Measurements from ENCODE around the gene WDR18.

WDR18 gene

DNA sequence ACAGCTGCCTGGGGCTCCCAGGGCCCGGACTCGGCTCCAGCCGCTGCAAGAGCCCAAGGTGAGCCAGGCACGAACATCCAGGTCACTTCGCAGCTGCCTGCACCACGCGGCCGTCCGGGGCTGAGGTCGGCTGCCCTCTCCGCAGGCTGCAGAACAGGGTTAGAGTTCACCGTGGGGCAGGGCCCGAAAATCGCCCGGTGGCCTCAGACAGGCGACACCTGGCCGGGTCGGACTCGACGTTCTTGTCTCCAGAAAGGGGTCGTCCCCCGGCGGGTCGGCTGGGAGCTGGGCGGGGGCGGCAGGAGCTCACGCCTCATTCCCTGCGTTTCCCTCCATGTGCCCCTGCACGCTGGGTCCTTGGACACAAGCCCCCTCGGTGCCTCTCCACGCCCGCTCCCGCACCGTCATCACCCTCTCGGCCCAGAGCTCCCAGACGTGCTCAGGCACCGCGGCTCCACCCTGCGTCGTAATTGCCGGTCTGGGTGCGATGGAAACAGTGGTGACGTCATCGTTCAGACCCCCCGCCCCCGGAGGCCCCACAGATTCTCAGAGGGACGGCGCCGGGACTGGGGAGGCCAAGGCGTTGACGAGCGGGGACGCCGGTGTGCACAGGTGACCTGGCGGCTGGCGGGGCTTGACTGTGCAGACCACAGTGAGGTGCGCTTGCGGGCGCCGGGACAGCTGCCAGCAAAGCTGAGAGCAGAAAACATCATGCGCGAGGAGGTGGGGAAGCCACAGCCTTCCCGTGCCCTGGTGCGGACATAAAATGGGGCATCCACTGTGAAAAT lies 12.1 kb downstream of the WDR18 start:
- DNase-seq (ENCODE audit: low read depth, low spot score), result peak; percentile 45
- in situ Hi-C loops (cut with HindIII; ENCODE audit: low sequenced_read_pairs), result no loop called here
- TF ChIP-seq, protein P1, sequence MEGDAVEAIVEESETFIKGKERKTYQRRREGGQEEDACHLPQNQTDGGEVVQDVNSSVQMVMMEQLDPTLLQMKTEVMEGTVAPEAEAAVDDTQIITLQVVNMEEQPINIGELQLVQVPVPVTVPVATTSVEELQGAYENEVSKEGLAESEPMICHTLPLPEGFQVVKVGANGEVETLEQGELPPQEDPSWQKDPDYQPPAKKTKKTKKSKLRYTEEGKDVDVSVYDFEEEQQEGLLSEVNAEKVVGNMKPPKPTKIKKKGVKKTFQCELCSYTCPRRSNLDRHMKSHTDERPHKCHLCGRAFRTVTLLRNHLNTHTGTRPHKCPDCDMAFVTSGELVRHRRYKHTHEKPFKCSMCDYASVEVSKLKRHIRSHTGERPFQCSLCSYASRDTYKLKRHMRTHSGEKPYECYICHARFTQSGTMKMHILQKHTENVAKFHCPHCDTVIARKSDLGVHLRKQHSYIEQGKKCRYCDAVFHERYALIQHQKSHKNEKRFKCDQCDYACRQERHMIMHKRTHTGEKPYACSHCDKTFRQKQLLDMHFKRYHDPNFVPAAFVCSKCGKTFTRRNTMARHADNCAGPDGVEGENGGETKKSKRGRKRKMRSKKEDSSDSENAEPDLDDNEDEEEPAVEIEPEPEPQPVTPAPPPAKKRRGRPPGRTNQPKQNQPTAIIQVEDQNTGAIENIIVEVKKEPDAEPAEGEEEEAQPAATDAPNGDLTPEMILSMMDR (IDR thresholded peaks at IDR 0.05; ENCODE audit: low read depth, low read length), result no peak
- peak overlapping the region; percentile 17 for H3K4me3 ChIP-seq (ENCODE audit: low read depth, low read length)

- DNase-seq (ENCODE audit: low read depth, low spot score), result no peak
- TF ChIP-seq, protein P1 (IDR thresholded peaks at IDR 0.05; ENCODE audit: low read depth, low read length), result no peak
- in situ Hi-C loops (cut with HindIII; ENCODE audit: low sequenced_read_pairs), result no loop called here
- no peak overlapping the region for H3K4me3 ChIP-seq (ENCODE audit: low read depth, low read length)
Observed at GRCh38 chr19:998064-998463, 13.9 kb downstream of the WDR18 start.

DNA sequence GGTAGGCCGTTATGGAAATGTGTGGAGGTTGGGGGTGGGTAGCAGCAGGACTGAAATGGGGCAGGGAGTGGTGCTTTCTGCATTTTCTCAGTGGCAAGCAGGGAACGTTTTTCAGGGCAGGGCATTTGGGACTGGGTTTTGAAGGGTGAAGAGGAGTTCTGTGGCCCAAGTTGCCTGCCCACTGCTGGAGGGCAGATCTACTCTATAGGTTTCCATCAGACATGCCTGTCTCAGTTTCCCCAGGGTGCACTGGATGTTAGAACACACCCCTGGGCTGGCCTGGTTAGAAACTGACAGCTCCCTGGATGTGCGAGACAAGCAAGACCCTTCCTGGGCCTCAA lies 15.2 kb downstream of the WDR18 start:
- H3K4me3 ChIP-seq (ENCODE audit: low read depth, low read length), result no peak overlapping the region
- no peak for DNase-seq (ENCODE audit: low read depth, low spot score)
- TF ChIP-seq, protein P1 (IDR thresholded peaks at IDR 0.05; ENCODE audit: low read depth, low read length), result no peak
- in situ Hi-C loops (cut with HindIII; ENCODE audit: low sequenced_read_pairs), result no loop called here

DNA sequence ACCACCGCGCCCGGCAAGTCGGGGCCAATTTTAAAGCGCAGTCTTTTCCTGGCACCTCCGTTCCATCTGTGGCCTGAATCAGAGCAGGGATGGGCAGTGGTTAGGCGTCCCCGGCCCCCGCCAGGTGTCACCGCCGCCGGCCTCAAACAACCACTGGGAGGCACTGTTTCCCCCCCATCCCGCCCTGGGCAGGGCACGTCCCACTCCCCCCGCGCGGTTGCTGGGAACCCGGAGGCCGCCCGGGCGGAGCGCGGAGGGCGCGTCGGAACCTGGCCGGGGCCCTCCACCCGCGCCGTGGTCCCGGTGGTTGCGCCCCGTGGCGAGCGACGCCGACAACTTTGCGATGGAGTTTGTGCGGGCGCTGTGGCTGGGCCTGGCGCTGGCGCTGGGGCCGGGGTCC lies 15.9 kb downstream of the WDR18 start, which contains the start of gene GRIN3B:
GRIN3B (plus strand) TSS at position 325 of the 400 bp plus-strand sequence; CDS start at position 344, 19 bp downstream.
- peak; percentile 35 for DNase-seq (ENCODE audit: low read depth, low spot score)
- TF ChIP-seq, protein P1 (IDR thresholded peaks at IDR 0.05; ENCODE audit: low read depth, low read length), result peak; percentile 58
- no peak within 1 kb of the TSS for H3K4me3 ChIP-seq (ENCODE audit: low read depth, low read length)
- in situ Hi-C loops (cut with HindIII; ENCODE audit: low sequenced_read_pairs), result no loop called here

DNA sequence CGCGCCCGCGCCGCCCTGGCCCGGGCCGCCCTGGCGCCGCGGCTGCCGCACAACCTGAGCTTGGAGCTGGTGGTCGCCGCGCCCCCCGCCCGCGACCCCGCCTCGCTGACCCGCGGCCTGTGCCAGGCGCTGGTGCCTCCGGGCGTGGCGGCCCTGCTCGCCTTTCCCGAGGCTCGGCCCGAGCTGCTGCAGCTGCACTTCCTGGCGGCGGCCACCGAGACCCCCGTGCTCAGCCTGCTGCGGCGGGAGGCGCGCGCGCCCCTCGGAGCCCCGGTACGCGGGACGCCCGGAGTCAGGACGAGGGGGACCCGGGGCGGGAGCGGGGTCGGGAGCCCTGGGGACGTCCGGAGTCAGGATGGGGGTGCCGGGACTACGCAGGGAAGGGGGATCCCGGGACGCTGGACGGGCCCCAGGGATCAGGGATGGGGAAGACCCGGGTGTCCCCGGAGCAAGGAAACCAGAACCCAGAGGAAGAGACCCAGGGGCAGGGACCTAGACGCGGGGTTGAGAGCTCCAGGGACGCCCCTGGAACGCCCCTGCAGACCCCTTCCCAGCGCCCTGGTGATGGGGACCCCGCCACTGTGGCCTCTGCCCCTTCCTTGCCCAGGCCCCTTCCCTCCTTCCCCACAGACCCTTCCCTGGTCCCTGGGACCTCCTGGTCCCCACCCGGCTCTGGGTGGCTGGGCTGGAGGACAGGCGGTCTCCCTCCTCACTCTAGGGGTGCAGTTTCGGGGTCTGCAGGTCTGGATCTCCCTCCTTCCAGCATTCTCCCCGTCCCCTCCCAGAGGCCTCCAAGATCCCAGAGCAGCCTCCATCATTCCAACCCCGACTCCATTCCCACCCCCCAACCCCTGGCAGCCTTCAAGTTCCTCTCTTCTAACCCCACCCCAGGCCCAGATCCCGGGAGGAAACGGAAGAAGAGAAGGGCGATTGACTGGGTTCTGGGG lies 16.7 kb downstream of the WDR18 start:
- no peak for DNase-seq (ENCODE audit: low read depth, low spot score)
- no peak overlapping the region for H3K4me3 ChIP-seq (ENCODE audit: low read depth, low read length)
- TF ChIP-seq, protein P1 (IDR thresholded peaks at IDR 0.05; ENCODE audit: low read depth, low read length), result no peak
- in situ Hi-C loops (cut with HindIII; ENCODE audit: low sequenced_read_pairs), result no loop called here

DNA sequence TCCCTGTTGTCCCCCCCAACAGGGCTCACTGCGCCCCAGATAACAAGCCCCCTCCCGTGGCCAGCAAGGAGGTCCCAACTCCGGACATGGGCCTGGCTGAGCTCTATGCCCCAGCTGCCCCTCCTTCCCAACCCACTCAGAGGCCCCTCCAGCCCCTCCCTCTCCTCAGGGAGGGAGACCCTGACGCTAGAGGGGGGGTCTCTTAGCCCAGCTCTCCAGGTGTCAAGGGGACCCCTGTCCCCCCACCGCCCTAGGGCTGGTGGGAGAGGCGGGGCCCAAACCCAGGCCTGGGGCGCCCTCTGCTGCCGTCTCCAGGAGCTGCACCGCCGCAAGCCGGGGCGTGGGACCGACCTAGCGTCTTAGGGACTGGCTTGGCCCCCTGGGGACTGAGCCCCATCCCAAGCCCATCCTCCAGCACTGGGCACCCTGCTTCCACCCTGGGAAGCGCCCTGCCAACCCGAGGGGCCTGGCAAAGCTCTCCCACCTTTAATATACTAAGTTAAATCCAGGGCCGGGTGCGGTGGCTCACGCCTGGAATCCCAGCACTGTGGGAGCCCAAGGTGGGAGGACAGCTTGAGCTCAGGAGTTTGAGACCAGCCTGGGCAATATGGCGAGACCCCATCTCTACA lies 17.5 kb downstream of the WDR18 start:
- DNase-seq (ENCODE audit: low read depth, low spot score), result no peak
- no peak overlapping the region for H3K4me3 ChIP-seq (ENCODE audit: low read depth, low read length)
- in situ Hi-C loops (cut with HindIII; ENCODE audit: low sequenced_read_pairs), result no loop called here
- TF ChIP-seq, protein P1 (IDR thresholded peaks at IDR 0.05; ENCODE audit: low read depth, low read length), result peak; percentile 90

All from astrocyte of the spinal cord (primary cell).